Hematopoietic multipotent progenitor cell treated with erythropoietin and hydrocortisone succinate and interleukin-3 and kit ligand, for 15 days (in vitro differentiated cells): ENCODE results near the gene NOS1AP.
"Not testable (repeated sequence)": the region's sequence is repeated elsewhere in the genome, so short reads cannot be mapped to it uniquely, and the experiment has no call there.

ENCODE experiments used
- DNase-seq: peaks from one replicate; pipeline ENCODE4 v3.0.0-alpha.2; 2015; ENCODE audit warnings: low spot score

NOS1AP gene

DNA sequence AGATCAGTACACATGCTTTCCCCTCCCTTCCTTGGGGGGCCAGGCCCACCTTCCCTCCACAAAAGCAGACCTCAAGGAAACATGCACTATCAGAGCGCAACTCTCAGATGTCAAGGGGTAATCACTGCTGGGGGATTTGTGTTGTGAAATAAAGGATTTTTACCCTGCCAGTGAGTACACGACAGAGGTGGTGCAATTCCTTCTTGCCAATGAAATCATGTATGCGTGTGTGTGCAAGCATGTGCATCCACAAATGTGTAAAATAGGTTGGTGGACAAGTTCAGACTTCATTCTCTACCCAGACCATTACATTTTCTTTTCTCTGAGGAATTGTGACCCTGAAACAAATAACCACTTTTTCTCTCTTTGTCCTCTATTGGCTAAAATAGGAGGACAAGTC is 9.8 kb upstream of the NOS1AP start:
- DNase-seq = no peak

DNA sequence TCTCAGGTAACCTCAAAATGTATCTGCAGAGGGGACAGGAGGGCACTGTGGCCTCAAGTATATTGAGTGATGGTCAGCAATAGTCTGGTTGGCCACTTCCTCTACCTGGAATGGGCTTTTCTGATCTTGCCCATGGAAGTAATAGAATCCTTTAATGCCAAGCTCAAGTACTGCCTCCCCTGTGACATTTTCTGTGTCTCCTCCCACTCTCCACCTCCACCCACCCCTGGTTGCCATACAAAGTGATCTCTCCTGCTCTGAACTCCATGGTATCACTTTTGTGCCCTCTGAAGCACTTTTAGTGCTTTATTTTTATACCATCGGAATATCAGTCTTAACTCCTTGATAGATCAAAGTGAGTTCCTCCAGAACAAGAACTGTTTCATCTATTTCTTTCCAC is 9.2 kb upstream of the NOS1AP start:
- DNase-seq = no peak

DNA sequence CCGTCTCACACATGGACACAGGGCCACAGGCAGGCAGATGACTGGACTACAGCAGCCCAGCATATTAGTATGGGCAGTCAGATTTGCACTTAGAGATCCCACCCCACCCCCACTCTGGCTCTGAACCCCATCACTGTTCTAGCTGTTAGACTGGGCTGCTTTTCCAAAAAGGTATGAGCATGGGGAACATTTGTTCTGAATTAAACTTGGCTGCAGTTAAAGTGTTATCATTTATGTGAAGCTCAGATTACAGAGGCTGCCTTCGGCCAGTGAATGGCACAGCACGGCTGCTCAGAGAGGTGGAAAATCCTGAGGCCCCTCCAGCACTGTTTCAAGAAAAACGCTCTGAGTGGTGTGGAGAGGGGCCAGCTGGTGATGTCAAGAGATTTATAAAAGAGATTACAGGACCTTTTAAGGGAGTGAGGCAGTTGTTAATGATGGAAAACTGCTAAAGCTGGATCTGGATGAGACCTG is 6.9 kb upstream of the NOS1AP start:
- no peak for DNase-seq

DNA sequence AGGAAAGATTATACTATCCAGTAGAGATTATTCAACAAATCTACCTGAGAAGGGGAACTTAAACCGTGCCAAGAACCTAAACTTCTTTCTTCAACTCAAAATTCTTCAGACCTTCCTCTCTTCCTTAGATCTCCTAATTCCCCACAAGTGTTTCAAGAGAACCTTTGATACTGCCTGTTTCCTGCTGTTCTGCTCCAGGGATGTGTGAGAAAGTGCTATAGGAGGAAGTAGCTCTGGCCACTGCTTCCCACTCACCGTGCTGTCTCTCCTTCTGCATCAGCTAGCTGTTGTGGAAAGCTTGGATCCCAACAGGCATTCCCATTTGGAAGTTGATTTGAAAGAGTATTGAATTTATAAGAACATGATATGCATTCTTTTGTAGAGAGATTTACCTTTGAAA is 4.5 kb upstream of the NOS1AP start:
- DNase-seq = no peak

DNA sequence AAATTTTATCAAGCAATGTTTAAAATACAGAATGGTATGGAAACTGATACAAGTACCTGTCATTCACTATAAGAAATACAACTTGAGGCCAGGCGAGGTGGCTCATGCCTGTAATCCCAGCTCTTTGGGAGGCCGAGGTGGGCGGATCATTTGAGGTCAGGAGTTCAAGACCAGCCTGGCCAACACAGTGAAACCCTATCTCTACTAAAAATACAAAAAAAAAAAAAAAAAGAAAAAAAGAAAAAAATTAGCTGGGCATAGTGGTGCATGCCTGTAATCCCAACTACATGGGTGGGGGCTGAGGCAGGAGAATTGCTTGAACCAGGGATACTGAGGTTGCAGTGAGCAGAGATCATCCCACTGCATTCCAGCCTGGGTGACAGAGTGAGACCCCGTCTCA is 2.7 kb upstream of the NOS1AP start:
- DNase-seq = not testable (repeated sequence)

DNA sequence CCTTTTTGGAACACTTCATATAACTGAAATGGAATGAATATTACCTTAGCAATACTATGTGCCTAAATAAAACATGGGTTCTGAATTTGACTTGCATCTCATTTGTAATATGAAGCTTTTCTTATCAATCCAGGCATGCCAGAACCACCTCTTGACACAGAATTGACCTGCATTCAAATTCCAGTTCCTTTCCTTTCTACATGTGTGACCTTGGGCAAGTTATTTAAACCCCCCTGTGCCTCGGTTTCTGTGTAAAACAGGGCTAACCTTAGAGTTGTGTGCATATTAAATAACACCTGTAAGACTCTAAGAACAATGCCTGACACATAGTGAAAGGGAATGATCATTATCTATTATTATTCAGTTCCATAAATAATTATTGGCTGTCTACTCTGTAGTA is 2.0 kb upstream of the NOS1AP start:
- no peak for DNase-seq

DNA sequence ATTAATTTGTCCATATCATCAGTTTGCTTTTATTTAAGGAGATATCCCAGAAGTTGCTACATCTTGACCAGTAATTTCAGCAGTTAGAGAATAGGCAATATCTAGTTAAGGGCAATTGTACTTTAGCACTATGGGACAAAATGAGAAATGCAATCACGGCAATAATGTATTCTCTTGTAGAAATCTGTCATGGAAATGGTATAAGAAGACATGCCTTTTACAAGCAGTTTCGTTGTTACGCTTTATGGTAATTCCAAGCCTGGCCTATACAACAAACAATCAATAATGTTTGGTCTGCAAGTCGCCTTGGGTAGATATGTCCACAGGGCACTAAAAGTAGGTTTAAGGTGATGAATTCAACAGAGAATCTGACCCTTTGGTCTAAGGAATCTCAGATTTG is 1.2 kb upstream of the NOS1AP start:
- no peak for DNase-seq

DNA sequence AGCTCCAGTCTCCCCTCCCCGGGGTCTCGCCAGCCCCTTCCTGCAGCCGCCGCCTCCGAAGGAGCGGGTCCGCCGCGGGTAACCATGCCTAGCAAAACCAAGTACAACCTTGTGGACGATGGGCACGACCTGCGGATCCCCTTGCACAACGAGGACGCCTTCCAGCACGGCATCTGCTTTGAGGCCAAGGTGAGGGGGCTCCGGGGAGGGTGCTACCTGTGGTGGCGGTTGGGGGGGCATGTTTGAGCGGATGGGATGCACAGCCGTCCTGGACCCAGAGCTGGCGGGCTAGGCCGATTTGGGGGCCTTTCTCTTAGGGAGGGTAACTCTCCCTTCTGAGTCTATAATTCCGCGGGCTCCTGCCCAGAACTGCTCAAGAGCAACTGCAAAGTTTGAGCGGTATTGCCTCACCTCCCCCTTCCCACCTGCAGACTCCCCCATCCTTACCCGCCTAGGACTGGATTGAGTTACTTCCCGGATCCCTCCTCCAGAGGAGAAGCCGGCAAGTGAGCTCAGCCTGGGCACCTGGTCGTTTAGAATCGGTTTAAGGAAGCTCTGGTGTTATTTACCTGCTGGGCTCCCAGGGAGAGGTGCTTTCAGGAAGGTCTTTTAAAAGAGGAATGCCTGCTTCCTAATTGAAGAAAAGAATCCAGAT is 730 bp downstream of the NOS1AP start:
- DNase-seq = no peak

DNA sequence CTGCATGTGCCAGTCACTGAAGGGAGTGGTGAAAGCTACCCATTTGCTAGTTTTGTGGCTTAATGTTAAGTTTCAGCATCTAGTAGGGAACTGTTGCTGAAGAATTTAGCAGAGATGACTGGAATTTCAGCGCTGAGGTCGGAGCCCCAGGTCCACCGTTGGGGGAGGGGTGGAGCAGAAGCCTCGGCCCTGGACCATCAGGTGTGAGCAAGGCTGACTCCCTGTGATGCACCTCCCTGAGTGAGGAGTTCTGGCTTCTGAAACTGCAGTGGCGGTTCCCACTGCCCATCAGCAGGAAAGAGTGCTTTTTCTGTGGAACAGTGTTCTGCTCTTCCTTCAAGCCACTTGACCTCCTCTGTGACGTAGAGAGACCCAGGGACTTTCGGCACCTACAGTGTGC is 1.3 kb downstream of the NOS1AP start:
- DNase-seq = no peak

DNA sequence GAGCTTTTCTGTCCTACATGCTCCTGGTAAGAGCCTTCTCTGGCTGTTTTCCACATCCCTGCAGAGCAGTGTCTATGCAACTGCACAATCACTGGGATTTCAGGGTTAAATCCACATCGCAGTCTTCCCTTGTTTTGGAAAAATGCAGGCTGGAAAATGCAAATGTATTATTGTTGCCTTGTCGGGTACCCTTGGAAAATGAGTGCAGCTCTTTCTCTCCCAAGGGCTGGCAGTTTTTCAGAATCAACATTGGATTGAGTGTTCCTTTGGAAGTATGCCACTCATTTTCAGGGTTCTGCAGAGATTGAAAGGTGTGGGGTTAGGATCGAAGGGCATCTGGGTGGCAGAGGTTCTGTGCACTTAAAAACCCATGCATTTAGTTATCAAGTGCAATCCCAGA is 3.2 kb downstream of the NOS1AP start:
- no peak for DNase-seq

DNA sequence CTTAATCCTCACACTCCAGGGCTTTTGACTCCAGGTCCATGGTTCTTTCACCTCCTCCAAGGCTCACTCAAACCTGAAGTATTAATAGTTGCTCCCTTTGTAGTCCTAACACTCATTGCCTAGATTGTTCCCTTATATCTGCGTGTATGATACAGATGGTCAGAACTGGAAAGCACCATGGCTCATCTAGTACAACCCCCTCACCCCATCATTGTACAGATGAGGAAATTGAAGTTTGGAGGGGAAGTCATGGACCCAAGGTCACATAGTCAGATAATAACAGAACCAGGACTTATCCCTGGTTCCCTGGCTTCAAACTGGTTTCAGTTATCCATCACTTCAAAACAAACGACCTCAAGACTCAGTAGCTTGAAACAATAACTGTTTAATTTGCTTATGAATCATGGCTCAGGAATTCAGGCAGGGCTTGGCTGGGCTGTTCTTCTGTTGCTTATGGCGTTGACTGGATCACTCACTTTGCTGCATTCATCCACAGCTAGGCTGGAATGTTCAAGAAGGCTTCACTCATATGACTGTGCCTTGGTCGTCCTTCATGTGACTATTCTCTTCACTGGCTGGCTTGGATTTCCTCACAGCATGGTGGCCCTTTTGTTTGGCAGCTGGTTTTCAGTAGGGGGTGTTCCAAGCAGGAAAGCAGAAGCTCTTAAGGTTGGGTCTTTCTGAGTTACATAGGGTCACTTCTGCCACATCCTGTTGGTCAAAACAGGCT is 5.0 kb downstream of the NOS1AP start:
- no peak for DNase-seq

DNA sequence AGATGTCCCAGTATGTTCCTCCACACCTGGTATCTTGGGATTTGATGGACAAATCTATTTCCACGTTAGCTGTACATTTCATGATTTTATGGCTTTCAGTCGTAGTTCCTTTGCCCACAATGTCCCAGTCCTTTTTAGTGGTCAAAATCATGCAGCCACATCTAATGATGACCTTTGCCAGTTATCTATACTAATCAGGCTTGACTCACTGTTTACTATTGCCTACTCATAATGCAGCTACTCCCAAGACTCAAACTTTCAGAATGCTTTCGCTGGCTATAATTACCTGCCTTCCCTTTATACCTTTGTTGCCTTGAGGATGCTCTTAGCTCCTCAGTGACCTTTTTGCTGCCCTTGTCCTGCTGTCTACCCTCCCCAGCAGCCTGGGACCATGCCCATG is 6.4 kb downstream of the NOS1AP start:
- no peak for DNase-seq

DNA sequence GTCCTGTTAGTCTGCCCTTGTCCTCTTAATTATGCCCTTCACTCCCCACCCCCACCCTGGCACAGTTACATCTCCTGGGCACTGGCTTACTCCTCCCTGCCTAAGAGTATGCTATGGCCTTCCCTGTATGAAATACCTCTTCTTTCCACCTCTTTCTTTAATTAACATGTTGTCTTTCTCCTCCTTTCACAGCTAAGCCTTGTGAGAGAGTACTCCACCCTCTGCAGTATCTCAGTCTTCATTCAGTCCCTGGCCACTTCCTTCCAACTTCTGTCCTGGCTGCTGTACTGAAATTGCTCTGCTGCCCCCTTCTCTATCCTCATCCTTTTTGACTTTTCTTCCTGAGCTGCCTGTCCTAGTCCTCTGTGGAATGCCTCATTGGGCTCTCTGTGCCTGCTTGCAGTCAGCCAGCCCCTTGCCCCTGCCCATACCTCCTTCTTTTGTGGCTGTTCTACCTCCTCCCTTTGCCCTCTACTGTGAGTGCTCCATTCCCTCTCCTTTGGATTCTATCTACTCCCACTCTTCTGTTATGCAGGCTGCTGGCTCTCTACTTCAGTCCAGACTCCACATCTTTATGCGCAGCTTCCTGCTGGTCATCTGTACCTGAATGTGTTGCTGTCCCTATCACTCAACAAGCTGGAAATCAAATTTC is 8.3 kb downstream of the NOS1AP start:
- DNase-seq = no peak

DNA sequence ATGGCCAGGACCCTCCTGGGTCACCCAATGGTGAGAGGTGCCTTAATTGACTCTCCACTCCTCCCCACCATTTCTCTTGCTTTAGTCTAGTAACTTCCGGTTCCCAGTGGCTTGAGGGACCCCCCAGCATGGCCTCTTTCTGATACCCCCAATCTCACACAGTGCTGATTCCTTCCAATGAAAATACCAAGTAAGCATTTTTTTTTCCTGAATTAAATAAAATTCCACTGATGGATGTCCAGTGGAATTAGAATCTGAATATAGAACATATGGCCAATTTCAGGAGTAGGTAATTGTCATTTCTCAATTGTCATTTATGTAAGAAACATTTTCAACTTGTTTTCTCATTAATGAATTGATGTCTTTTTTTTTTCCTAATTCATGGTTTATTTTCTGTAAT is 9.5 kb downstream of the NOS1AP start:
- DNase-seq = no peak

DNA sequence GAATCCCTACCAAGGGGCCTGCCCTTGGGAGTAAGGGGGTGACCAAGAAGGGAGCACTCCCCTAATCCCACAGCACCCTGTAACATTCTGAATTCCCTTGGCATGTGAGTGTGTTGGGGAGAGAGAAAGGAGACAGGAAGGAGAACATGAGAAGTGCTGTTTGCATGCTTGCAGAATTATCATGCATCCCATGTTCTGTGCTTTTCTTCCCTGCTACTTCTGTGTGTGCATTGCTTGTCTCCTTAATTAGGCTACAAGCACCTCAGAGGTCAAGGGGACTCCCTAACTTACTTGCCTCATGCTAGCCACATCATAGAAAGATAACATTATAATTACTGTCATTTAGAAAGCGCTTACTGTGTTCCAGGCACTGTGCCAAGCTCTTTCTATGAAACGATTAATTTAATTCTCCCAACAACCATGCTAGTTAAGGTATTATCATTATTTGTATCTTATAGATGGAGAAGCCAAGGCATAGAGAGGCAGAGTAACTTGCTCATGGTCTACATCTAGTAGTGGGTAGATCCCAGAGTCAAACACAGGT is 11.1 kb downstream of the NOS1AP start:
- no peak for DNase-seq

DNA sequence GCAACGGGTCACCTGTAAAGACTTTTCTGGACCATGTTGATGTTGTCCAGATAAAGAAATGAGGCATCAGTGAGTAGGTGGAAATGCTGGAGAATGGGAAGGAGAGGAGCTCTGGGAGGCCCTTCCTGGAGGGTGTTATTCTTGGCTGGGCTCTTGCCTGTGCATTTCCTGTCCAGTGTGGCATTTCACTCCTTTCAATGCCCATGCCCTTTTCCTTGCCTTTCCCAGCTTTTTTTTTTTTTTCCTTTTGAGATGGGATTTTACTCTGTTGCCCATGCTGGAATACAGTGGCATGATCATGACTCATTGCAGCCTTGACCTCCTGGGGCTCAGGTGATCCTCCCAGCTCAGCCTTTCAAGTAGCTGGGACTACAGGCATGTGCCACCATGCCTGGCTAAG is 11.8 kb downstream of the NOS1AP start:
- no peak for DNase-seq

DNA sequence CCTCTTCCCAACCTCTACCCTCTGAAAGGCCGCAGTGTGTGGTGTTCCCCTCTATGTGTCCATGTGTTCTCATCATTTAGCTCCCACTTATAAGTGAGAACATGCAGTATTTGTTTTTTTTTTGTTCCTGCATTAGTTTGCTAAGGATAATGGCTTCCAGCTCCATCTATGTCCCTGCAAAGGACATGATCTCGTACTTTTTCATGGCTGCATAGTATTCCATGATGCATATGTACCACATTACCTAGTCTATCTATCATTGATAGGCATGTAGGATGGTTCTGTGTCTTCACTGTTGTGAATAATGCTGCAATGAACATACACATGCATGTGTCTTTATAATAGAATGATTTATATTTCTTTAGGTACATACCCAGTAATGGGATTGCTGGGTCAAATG is 12.6 kb downstream of the NOS1AP start:
- not testable (repeated sequence) for DNase-seq

DNA sequence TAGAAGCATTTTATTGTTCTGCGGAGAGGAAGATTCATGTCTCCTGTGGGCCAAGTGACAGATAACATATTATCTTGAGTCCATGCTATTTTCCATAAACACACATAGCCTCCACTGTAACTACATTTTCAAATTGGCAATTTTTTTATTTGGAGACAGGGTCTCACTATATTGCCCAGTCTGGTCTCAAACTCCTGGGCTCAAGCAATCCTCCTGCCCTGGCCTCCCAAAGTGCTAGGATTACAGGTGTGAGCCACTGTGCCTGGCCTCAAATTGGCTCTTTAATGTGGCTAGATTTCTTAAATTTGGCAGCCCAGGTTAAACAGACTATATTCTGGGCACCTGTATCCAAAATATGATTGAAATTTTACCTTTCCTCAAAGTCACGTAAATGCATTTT is 13.8 kb downstream of the NOS1AP start:
- DNase-seq = no peak

DNA sequence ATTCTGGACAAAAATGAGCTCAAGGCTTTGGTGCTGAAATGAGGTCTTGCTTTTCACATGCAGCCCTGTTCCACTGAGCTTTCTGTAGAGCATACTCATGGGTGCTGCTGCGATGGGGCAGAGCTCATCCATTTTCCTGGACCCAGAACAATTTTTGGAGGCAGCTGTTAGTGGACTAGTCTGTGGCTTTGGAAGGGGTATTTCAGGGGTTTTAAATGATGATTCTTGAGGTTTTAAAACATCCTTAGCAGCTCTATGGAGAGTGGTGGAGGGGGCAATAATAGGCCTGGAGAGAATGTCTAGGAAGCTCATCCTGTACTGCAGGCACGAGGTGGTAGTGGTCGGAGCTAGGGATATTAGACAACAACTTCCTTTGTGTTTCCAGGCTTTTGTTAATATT is 16.5 kb downstream of the NOS1AP start:
- no peak for DNase-seq

DNA sequence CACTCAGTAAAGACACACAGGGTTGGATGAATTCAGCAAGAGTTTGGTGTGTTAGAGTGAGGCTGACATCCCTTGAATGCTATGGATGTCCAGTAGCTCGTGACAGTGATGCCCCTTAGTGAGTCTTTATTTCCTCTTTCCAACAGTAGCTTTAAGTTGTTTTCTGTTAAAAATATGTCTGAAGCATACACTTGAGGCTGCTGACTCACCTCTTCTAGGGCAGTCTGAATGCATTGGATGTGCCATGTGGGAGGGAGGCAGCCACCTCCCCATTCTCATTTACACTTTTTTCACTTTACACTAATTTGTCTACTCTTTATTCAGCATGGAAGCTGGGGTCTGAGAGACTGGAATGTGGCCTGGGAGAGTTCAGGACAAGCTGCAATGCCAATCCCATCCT is 17.6 kb downstream of the NOS1AP start:
- DNase-seq = no peak

DNA sequence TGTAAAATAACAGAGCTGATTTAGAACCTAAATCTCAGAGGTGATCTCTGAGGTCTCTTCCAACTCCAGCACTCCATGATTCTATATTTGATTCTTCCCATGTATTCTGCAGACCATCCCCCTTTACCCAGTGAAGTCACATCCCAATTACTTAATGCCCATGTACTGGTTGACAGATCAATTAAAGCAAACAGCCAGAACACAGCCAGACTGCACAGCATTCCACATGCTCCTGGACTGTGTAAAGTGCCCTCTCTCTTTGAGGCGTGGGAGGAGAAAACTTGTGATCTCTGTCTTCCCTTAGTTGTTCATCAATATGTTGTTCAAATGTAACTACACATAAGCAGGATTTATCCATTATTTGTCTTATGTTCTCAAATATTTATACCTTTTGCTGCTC is 18.1 kb downstream of the NOS1AP start:
- no peak for DNase-seq

DNA sequence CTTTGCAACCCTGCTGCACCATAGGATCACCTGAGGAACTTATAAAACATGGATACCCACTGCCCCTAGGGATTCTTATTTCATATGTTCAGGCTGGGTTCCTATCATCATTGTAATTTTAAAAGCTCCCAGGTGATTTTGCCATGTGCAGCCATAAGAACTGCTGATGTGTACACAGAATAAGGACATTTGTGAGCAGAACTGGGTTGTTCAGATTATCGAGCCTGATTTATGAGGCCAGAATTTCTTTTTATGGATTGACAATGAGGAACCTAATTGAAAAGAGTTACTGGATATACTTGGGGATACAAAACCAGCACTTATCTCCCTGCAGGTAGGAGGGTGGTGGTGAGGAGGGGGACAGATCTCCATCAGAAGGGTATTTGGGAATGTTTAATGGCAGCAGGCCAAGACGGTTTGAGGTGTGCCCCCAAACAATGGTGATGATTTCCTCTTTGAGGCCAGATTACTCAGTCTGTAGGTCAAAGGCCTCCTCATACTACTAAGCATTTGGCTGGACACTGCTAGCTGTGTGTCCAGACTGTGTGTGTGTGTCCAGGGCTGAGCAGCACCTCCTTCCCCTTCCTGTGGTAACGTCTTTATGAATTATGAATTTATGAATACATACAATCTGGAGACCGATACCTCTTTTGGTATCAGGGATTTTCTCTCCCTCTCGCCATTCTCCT is 18.9 kb downstream of the NOS1AP start:
- DNase-seq = no peak

DNA sequence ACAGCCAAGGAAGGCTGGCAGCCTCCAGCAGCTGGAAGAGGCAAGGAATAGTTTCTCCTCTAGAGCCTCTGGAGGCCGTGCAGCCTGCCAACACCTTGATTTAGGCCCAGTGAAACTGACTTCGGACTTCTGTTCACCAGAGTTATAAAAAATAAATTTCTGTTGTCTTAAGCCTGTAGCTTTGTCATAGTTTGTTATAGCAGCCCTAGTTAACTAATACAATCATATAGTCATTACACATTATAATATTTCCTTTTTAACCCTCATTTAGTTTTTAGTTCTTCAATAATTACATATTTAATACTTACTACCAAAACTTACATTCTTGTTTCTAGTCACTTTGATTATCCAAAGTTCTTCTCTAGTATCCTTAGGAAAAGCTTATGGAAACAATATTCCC is 20.3 kb downstream of the NOS1AP start:
- no peak for DNase-seq
